ENCODE measurements around the gene FAM241A.

DNA sequence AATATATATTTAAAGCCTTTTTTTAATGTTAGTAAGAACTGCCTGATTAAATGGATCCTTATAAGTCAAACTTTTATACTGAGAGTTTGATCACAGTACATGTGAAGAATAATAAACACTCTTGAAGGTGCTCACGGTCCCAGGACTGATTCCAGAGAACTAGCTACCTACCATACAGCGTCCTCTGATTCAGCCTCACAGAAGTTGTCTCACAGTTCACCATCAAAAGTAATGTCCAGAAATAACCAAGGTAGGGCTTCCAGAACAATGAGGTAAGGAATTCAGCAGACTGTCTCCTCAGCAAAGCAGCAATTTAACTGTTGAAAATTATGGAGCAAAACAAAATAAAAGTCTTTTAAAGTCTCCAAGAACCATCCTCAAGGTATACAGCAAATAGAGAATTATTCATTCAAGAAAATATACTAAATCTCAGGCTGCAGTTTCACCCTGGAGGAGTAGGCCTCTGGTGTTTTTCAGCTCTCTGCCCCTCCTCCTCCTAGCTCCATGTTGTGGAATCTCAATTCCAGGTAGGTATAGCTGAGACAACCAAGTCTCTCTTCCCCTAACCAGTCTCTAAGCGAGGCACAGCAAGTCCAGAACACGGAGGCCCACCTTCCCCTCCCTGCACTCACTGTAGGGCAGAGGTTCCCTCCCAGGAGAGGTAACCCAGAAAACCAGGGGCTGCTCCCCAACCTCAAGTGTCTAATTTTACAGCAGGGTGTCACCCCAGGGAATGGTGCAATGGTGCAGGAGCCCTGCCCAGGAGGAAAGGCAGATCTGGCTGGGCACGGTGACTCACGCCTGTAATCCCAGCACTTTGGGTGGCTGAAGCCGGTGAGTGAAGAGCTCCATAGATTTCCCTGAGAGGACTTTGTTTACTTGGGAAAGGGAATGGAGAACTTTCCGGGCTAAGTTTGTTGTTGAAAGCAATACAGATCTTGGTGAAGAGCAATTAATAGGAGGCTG lies 28.6 kb downstream of the FAM241A start:
- no peak for TF ChIP-seq POLR2A (IDR thresholded peaks at IDR 0.05)
- TF ChIP-seq, protein P1, sequence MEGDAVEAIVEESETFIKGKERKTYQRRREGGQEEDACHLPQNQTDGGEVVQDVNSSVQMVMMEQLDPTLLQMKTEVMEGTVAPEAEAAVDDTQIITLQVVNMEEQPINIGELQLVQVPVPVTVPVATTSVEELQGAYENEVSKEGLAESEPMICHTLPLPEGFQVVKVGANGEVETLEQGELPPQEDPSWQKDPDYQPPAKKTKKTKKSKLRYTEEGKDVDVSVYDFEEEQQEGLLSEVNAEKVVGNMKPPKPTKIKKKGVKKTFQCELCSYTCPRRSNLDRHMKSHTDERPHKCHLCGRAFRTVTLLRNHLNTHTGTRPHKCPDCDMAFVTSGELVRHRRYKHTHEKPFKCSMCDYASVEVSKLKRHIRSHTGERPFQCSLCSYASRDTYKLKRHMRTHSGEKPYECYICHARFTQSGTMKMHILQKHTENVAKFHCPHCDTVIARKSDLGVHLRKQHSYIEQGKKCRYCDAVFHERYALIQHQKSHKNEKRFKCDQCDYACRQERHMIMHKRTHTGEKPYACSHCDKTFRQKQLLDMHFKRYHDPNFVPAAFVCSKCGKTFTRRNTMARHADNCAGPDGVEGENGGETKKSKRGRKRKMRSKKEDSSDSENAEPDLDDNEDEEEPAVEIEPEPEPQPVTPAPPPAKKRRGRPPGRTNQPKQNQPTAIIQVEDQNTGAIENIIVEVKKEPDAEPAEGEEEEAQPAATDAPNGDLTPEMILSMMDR (IDR thresholded peaks at IDR 0.05) = no peak
- no peak for TF ChIP-seq EP300 (IDR thresholded peaks at IDR 0.05)

All from upper lobe of left lung (tissue), 4 donors.